IMR-90 (cell line): ENCODE data around the gene C4B. TPM values are rescaled to one million over a fixed set of nuclear protein-coding genes. Genes with fewer than 3 reads are reported as not detected.

Experiments
- ATAC-seq: fragments of 200-7000 bp; cut with Tn5 transposase; 2 replicates; pipeline ENCODE4 v1.9.1; 2020; ENCODE audit warnings: low read depth, mild to moderate bottlenecking, moderate library complexity
- BruUV-seq: library from RNA; stranded (reverse); fragments of 400-500 nt; replicated peaks from 2 replicates; lab custom pipeline; 2021; lab: Mats Ljungman, UMichigan
- CTCF ChIA-PET: fragments of 300-600 bp; formaldehyde crosslinking; extraction: SDS; loops from one replicate; lab custom pipeline; 2021; ENCODE audit warnings: antibody characterized with exemption; lab: Yijun Ruan, JAX
- POLR2A ChIA-PET: fragments of 300-600 bp; sonication (Branson Sonifier 250); formaldehyde crosslinking; loops from one replicate; lab custom pipeline; 2022; ENCODE audit warnings: antibody characterized with exemption; ENCODE audit not compliant: unreplicated experiment; lab: Charles Lee
- DNase-seq: peaks from one replicate; pipeline ENCODE4 v3.0.0; 2013
- H2AFZ ChIP-seq: replicated peaks from 2 replicates; pipeline ENCODE3; 2013; ENCODE audit warnings: low read length, mild to moderate bottlenecking; ENCODE audit not compliant: poor library complexity
- H2AK5ac ChIP-seq: 2 replicates; pipeline ENCODE4 v1.6.1; 2013; ENCODE audit warnings: low read depth, low read length, inconsistent platforms
- H2AK9ac ChIP-seq: replicated peaks from 2 replicates; pipeline ENCODE3; 2013; ENCODE audit warnings: mild to moderate bottlenecking, low read depth, low read length, moderate library complexity; ENCODE audit not compliant: poor library complexity
- H2BK120ac ChIP-seq: 2 replicates; pipeline ENCODE4 v1.6.1; 2013; ENCODE audit warnings: low read depth, low read length, inconsistent platforms
- H2BK15ac ChIP-seq: 3 replicates; pipeline ENCODE4 v1.6.1; 2013; ENCODE audit warnings: low read depth, low read length, inconsistent platforms
- H2BK20ac ChIP-seq: 2 replicates; pipeline ENCODE4 v1.6.1; 2013; ENCODE audit warnings: low read depth, mild to moderate bottlenecking, inconsistent platforms, low read length, moderate library complexity
- H2BK5ac ChIP-seq: 2 replicates; pipeline ENCODE4 v1.6.1; 2013; ENCODE audit warnings: mild to moderate bottlenecking, low read depth, low read length, inconsistent platforms; ENCODE audit not compliant: poor library complexity, severe bottlenecking
- H3K14ac ChIP-seq: replicated peaks from 2 replicates; pipeline ENCODE4 v1.6.1; 2013; ENCODE audit warnings: low read depth, low read length, inconsistent platforms
- H3K18ac ChIP-seq: 2 replicates; pipeline ENCODE4 v1.6.1; 2013; ENCODE audit warnings: low read depth, low read length, control low read depth
- H3K23ac ChIP-seq: 2 replicates; pipeline ENCODE4 v1.6.1; 2013; ENCODE audit warnings: low read depth, low read length, inconsistent platforms
- H3K27ac ChIP-seq: 2 replicates; pipeline ENCODE4 v1.5.1; 2013; ENCODE audit warnings: mild to moderate bottlenecking, control low read depth, low read length; ENCODE audit not compliant: insufficient read depth
- H3K27me3 ChIP-seq: 2 replicates; pipeline ENCODE4 v1.6.1; 2013; ENCODE audit warnings: low read length; ENCODE audit not compliant: control insufficient read depth, insufficient read depth
- H3K36me3 ChIP-seq: 2 replicates; pipeline ENCODE4 v1.6.1; 2013; ENCODE audit warnings: low read length, mixed read lengths; ENCODE audit not compliant: control insufficient read depth, insufficient read depth
- H3K4ac ChIP-seq: 2 replicates; pipeline ENCODE4 v1.6.1; 2013; ENCODE audit warnings: low read depth, low read length, inconsistent platforms
- H3K4me1 ChIP-seq: 2 replicates; pipeline ENCODE4 v1.6.1; 2013; ENCODE audit warnings: low read length, mixed read lengths; ENCODE audit not compliant: control insufficient read depth, insufficient read depth
- H3K4me2 ChIP-seq: 2 replicates; pipeline ENCODE4 v1.6.1; 2013; ENCODE audit warnings: low read depth, mild to moderate bottlenecking, control low read depth, low read length, moderate library complexity
- H3K4me3 ChIP-seq: 2 replicates; pipeline ENCODE4 v1.5.1; 2013; ENCODE audit warnings: low read depth, mild to moderate bottlenecking, control low read depth, low read length, moderate library complexity; ENCODE audit not compliant: insufficient read depth
- H3K56ac ChIP-seq: 2 replicates; pipeline ENCODE4 v1.6.1; 2013; ENCODE audit warnings: low read length, inconsistent platforms; ENCODE audit not compliant: insufficient read depth; ENCODE audit errors: extremely low read depth
- H3K79me1 ChIP-seq, 2 experiments: 2 replicates each; pipeline ENCODE4 v1.6.1; 2013; ENCODE audit warnings: low read length in 2 of 2, inconsistent platforms in 1 of 2, low read depth in 1 of 2
- H3K9ac ChIP-seq: 2 replicates; pipeline ENCODE4 v1.6.1; 2013; ENCODE audit warnings: low read depth, low read length, control low read depth
- H3K9me1 ChIP-seq: 2 replicates; pipeline ENCODE4 v1.6.1; 2013; ENCODE audit warnings: low read length, inconsistent platforms; ENCODE audit not compliant: insufficient read depth
- H3K9me3 ChIP-seq: 2 replicates; pipeline ENCODE4 v1.6.1; 2013; ENCODE audit warnings: low read length; ENCODE audit not compliant: control insufficient read depth, insufficient read depth
- H4K20me1 ChIP-seq: 2 replicates; pipeline ENCODE4 v1.6.1; 2013; ENCODE audit warnings: low read length, inconsistent platforms; ENCODE audit not compliant: insufficient read depth
- H4K5ac ChIP-seq: 2 replicates; pipeline ENCODE4 v1.6.1; 2013; ENCODE audit warnings: mild to moderate bottlenecking, low read depth, low read length, control low read depth
- H4K8ac ChIP-seq, 2 experiments: 2 replicates each; pipeline ENCODE4 v1.6.1; 2013; ENCODE audit warnings: low read depth in 2 of 2, low read length in 2 of 2, control low read depth in 1 of 2, inconsistent platforms in 1 of 2
- H4K91ac ChIP-seq: 2 replicates; pipeline ENCODE4 v1.6.1; 2013; ENCODE audit warnings: low read depth, low read length, inconsistent platforms; ENCODE audit not compliant: insufficient read depth
- BHLHE40 ChIP-seq: fragments of 150-350 bp; IDR thresholded peaks from 2 replicates; pipeline ENCODE4 v1.6.1; 2016; ENCODE audit warnings: mild to moderate bottlenecking, low read depth, low read length
- CEBPB ChIP-seq: IDR thresholded peaks from 2 replicates; pipeline ENCODE4 v1.6.1; 2012; ENCODE audit warnings: low read depth, low read length, improper control_type of control experiment
- CHD1 ChIP-seq: IDR thresholded peaks from 2 replicates; pipeline ENCODE4 v1.6.1; 2012; ENCODE audit warnings: low read depth, low read length, improper control_type of control experiment
- CTCF ChIP-seq: conservative IDR thresholded peaks from 2 replicates; pipeline ENCODE4 v1.5.1; 2012; ENCODE audit warnings: mild to moderate bottlenecking, low read depth, low read length, improper control_type of control experiment
- ELK1 ChIP-seq: fragments of 150-350 bp; IDR thresholded peaks from 2 replicates; pipeline ENCODE4 v1.6.1; 2016; ENCODE audit warnings: low read depth, mild to moderate bottlenecking, low read length, moderate library complexity, borderline replicate concordance
- MAFK ChIP-seq: IDR thresholded peaks from 2 replicates; pipeline ENCODE4 v1.6.1; 2012; ENCODE audit warnings: low read depth, low read length, improper control_type of control experiment
- MAZ ChIP-seq: IDR thresholded peaks from 2 replicates; pipeline ENCODE4 v1.6.1; 2012; ENCODE audit warnings: low read depth, mild to moderate bottlenecking, low read length, improper control_type of control experiment, moderate library complexity, borderline replicate concordance
- MXI1 ChIP-seq: IDR thresholded peaks from 2 replicates; pipeline ENCODE4 v1.6.1; 2012; ENCODE audit warnings: low read depth, mild to moderate bottlenecking, low read length, moderate library complexity, borderline replicate concordance
- RAD21 ChIP-seq: IDR thresholded peaks from 2 replicates; pipeline ENCODE4 v1.6.1; 2012; ENCODE audit warnings: low read length, improper control_type of control experiment
- RCOR1 ChIP-seq: IDR thresholded peaks from 2 replicates; pipeline ENCODE4 v1.6.1; 2012; ENCODE audit warnings: mild to moderate bottlenecking, low read length, improper control_type of control experiment; ENCODE audit not compliant: insufficient replicate concordance
- SMC3 ChIP-seq: fragments of 150-350 bp; IDR thresholded peaks from 2 replicates; pipeline ENCODE4 v1.6.1; 2016; ENCODE audit warnings: low read depth, mild to moderate bottlenecking, antibody characterized with exemption, low read length, moderate library complexity
- USF2 ChIP-seq: fragments of 150-350 bp; IDR thresholded peaks from 2 replicates; pipeline ENCODE4 v1.6.1; 2017; ENCODE audit warnings: mild to moderate bottlenecking, antibody characterized with exemption, low read length, low read depth
- WGBS, 2 experiments: methylation state at CpG; one replicate each; pipeline versions ENCODE4 v1.1.5 to v1.1.7; 2013; ENCODE audit warnings: missing lambda C conversion rate in 2 of 2; ENCODE audit not compliant: insufficient read length in 1 of 2; ENCODE audit errors: extremely low coverage in 2 of 2; 5-methylcytosine and 5-hydroxymethylcytosine counted together
- dilution Hi-C: fragments of 300-500 bp; cut with HindIII; formaldehyde crosslinking; loops from one replicate; pipeline ENCODE4 v1.14.3; 2018; ENCODE audit warnings: low sequenced_read_pairs; ENCODE audit not compliant: unreplicated experiment
- in situ Hi-C: fragments of 300-500 bp; cut with MboI; formaldehyde crosslinking; loops from 3 replicates; pipeline ENCODE4 v1.14.3; 2019; ENCODE audit warnings: low sequenced_read_pairs, inconsistent platforms, mixed read lengths
- intact Hi-C: fragments of 100-400 bp; cut with micrococcal nuclease; formaldehyde crosslinking; loops from 2 replicates; pipeline ENCODE4 v1.10.0; 2022
- polyA plus RNA-seq, 3 experiments: library from polyadenylated mRNA; depleted of rRNA; stranded (reverse); fragments of >200 nt; gene quantifications; 2 replicates each; pipeline ENCODE4 v1.2.3, GENCODE V29; 2012; ENCODE audit warnings: low replicate concordance in 1 of 3
- total RNA-seq: library from RNA; depleted of rRNA; stranded (reverse); fragments of >200 nt; gene quantifications from 2 replicates; pipeline ENCODE4 v1.2.3, GENCODE V29; 2012

The C4B gene
- total and polyA plus RNA-seq, 2 of the 4 experiments (the other 2 are of a cell fraction) = 0.54 to 4.2 TPM

- Histone ChIP-seq H2AK5ac (no peak overlapping the region), H3K79me1 (no peaks in the 10 kb centered on the region), H3K23ac (no peak overlapping the region), H2BK5ac (no peak overlapping the region), H3K4me3 (no peak overlapping the region), H4K8ac (no peak overlapping the region), H4K91ac (no peak overlapping the region), H3K4me2 (no peak overlapping the region), H4K5ac (no peak overlapping the region), H2AFZ (no peak overlapping the region), H3K36me3 (no peaks in the 10 kb centered on the region), H2BK15ac (no peak overlapping the region), H2BK20ac (no peak overlapping the region), H3K27me3 (peaks cover 45% of the 10 kb centered on the region), H2AK9ac (no peak overlapping the region), H3K9ac (no peak overlapping the region), H3K9me1 (no peaks in the 10 kb centered on the region), H3K4me1 (no peaks in the 10 kb centered on the region), H4K20me1 (no peaks in the 10 kb centered on the region), H2BK120ac (no peak overlapping the region), H3K9me3 (no peaks in the 10 kb centered on the region), H3K4ac (no peak overlapping the region), H3K14ac (no peak overlapping the region), H3K18ac (no peak overlapping the region), H3K56ac (no peak overlapping the region), H3K27ac (no peak overlapping the region)
- DNase-seq (no peak), ATAC-seq (no peak)
- no CpG with 5 or more reads among the region's 7 CpGs for WGBS, 2 experiments
- in situ Hi-C loops = no loop called here
- BruUV-seq = no TSS peak
- ChIA-PET CTCF (no interaction called here), POLR2A (no interaction called here)
- TF ChIP-seq MAFK = no peak
- TF ChIP-seq ELK1 = no peak
- no peak for TF ChIP-seq RAD21
- TF ChIP-seq CTCF = no peak
- TF ChIP-seq BHLHE40 = no peak
- TF ChIP-seq MAZ = no peak
- no peak for TF ChIP-seq SMC3
- TF ChIP-seq USF2 = no peak
- no peak for TF ChIP-seq RCOR1
- no peak for TF ChIP-seq CHD1
- TF ChIP-seq CEBPB = no peak
- no peak for TF ChIP-seq MXI1
- dilution Hi-C loops = no loop called here
- intact Hi-C loops = no loop called here
Observed at GRCh38 chr6:32056254-32056653, 41.7 kb downstream of the C4B start.
